ENCODE measurements around the gene CPZ. TPM values are rescaled to one million over a fixed set of nuclear protein-coding genes. Genes with fewer than 3 reads are reported as not detected.

CPZ gene
- total and polyA plus RNA-seq, 2 donors (not counting 1 experiment from before 2014, with no cell fraction given) = not detected

GRCh38 chr4:8599091-8599460, 6.5 kb downstream of the CPZ start:
- Histone ChIP-seq H3K9me3 (ENCODE audit: control extremely low read depth in 1 of 3, control insufficient read depth in 2 of 3, insufficient read depth in 1 of 3, low read length in 2 of 3) (no peaks in the 10 kb centered on the region), H3K4me3 (ENCODE audit: control extremely low read depth in 1 of 5, extremely low read depth in 1 of 5, insufficient read depth in 1 of 5, low read depth in 2 of 5, low read length in 4 of 5) (no peak overlapping the region), H3K27me3 (replicated peaks in 1 of 4; ENCODE audit: control extremely low read depth in 1 of 4, control insufficient read depth in 3 of 4, insufficient read depth in 4 of 4, low read length in 3 of 4) (peaks cover 0 to 2% (median 0%) of the 10 kb centered on the region in 4 experiments), H3K9ac (ENCODE audit: low read length) (no peak overlapping the region), H4K20me1 (ENCODE audit: control insufficient read depth, insufficient read depth, low read length, poor library complexity, severe bottlenecking) (no peaks in the 10 kb centered on the region), H3K36me3 (replicated peaks in 1 of 2; ENCODE audit: control extremely low read depth in 1 of 2, control insufficient read depth in 1 of 2, extremely low read depth in 1 of 2, insufficient read depth in 2 of 2, low read length in 1 of 2) (no peaks in the 10 kb centered on the region), H3K27ac (ENCODE audit: low read length in 2 of 2) (no peak overlapping the region), H3K79me2 (ENCODE audit: control insufficient read depth, insufficient read depth, low read length) (no peaks in the 10 kb centered on the region), H2AFZ (ENCODE audit: insufficient read depth, low read depth, low read length, poor library complexity, severe bottlenecking) (no peak overlapping the region), H3K4me2 (replicated peaks; ENCODE audit: low read depth, low read length, poor library complexity, severe bottlenecking) (no peak overlapping the region), H3K4me1 (ENCODE audit: control insufficient read depth in 2 of 2, insufficient read depth in 2 of 2, low read length in 2 of 2) (no peaks in the 10 kb centered on the region)
- DNase-seq (no peak), ATAC-seq (ENCODE audit: low read depth) (no peak)
- Mint-ChIP-seq H3K27ac (no peak overlapping the region), H3K9me3 (ENCODE audit: insufficient read depth) (no peaks in the 10 kb centered on the region), H3K27me3 (peaks cover 5% of the 10 kb centered on the region), H3K4me3 (no peak overlapping the region), H3K4me1 (no peaks in the 10 kb centered on the region)
- no peak for TF ChIP-seq EZH2 (IDR thresholded peaks at IDR 0.05; ENCODE audit: borderline replicate concordance, insufficient read depth, low read depth, low read length, poor library complexity, severe bottlenecking)
- no peak for TF ChIP-seq CTCF (IDR thresholded peaks at IDR 0.05)
- POLR2A ChIA-PET = no interaction called here
- intact Hi-C loops (cut with micrococcal nuclease) = no loop called here
- 79% methylated on average over 6 of the region's 8 CpGs for WGBS (ENCODE audit: insufficient coverage)
- CTCF ChIA-PET = no interaction called here

DNA sequence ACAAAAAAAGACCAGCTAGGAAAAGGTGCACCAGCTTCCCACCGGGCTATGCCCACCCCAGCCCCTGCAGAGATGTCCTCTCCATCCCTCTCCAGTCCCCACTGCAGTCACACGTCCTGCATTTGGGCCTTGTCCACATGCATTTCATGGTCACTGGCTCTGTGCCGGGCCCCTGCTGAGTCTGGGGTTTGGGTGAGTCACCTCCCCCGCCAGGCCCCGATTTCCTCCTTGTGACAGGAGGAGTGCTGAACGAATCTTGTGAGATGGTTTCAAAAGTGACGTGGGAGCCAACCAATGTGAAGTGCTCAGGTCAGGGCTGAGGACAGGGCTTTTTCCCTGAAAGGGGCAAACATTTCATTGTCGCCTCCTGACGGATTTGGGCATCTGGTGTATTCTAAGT, 7.1 kb downstream of the CPZ start:
- no peak overlapping the region for H3K4me3 ChIP-seq (ENCODE audit: control extremely low read depth in 1 of 5, extremely low read depth in 1 of 5, insufficient read depth in 1 of 5, low read depth in 2 of 5, low read length in 4 of 5)
- POLR2A ChIA-PET = no interaction called here
- H3K9ac ChIP-seq (ENCODE audit: low read length) = no peak overlapping the region
- no peaks in the 10 kb centered on the region for H4K20me1 ChIP-seq (ENCODE audit: control insufficient read depth, insufficient read depth, low read length, poor library complexity, severe bottlenecking)
- Mint-ChIP-seq H3K9me3 (ENCODE audit: insufficient read depth) (no peaks in the 10 kb centered on the region), H3K27me3 (no peaks in the 10 kb centered on the region), H3K27ac (no peak overlapping the region), H3K4me1 (no peaks in the 10 kb centered on the region), H3K4me3 (no peak overlapping the region)
- H3K9me3 ChIP-seq (ENCODE audit: control extremely low read depth in 1 of 3, control insufficient read depth in 2 of 3, insufficient read depth in 1 of 3, low read length in 2 of 3) = no peaks in the 10 kb centered on the region
- no peaks in the 10 kb centered on the region for H3K79me2 ChIP-seq (ENCODE audit: control insufficient read depth, insufficient read depth, low read length)
- no peak overlapping the region for H2AFZ ChIP-seq (ENCODE audit: insufficient read depth, low read depth, low read length, poor library complexity, severe bottlenecking)
- no peaks in the 10 kb centered on the region for H3K36me3 ChIP-seq (replicated peaks in 1 of 2; ENCODE audit: control extremely low read depth in 1 of 2, control insufficient read depth in 1 of 2, extremely low read depth in 1 of 2, insufficient read depth in 2 of 2, low read length in 1 of 2)
- no peak for ATAC-seq (ENCODE audit: low read depth)
- no peak overlapping the region for H3K4me2 ChIP-seq (replicated peaks; ENCODE audit: low read depth, low read length, poor library complexity, severe bottlenecking)
- 54% methylated on average over 7 of the region's 9 CpGs for WGBS (ENCODE audit: insufficient coverage)
- DNase-seq = no peak
- CTCF ChIA-PET = no interaction called here
- intact Hi-C loops (cut with micrococcal nuclease) = no loop called here
- H3K27ac ChIP-seq (ENCODE audit: low read length in 2 of 2) = no peak overlapping the region
- TF ChIP-seq CTCF (IDR thresholded peaks at IDR 0.05) (no peak), EZH2 (IDR thresholded peaks at IDR 0.05; ENCODE audit: borderline replicate concordance, insufficient read depth, low read depth, low read length, poor library complexity, severe bottlenecking) (no peak)
- no peaks in the 10 kb centered on the region for H3K27me3 ChIP-seq (replicated peaks in 1 of 4; ENCODE audit: control extremely low read depth in 1 of 4, control insufficient read depth in 3 of 4, insufficient read depth in 4 of 4, low read length in 3 of 4)
- no peaks in the 10 kb centered on the region for H3K4me1 ChIP-seq (ENCODE audit: control insufficient read depth in 2 of 2, insufficient read depth in 2 of 2, low read length in 2 of 2)
